HG03175 (cell line): Measurements from ENCODE around the gene CHERP.
"Not testable (repeated sequence)": the region's sequence is repeated elsewhere in the genome, so short reads cannot be mapped to it uniquely, and the experiment has no call there.

ENCODE experiments used
- ATAC-seq: cut with Tn5 transposase; IDR thresholded peaks from one replicate; pipeline ENCODE4 v1.9.1; 2021; ENCODE audit warnings: mild to moderate bottlenecking, moderate library complexity; ENCODE audit not compliant: unreplicated experiment

CHERP gene

GRCh38 chr19:16495982-16496612 lies 46.1 kb downstream of the CHERP start, which contains the start of the genes C19orf44 and CALR3:
Gene C19orf44 (plus strand): TSS chr19:16496394. CDS start chr19:16500793, 4,399 bp downstream.
Gene CALR3 (minus strand): TSS chr19:16496167. CDS start chr19:16496129, 38 bp downstream.
- ATAC-seq, result peak; percentile 96

GRCh38 chr19:16486476-16486875 lies 55.8 kb downstream of the CHERP start:
- not testable (repeated sequence) for ATAC-seq

- no peak for ATAC-seq
These were observed 59.5 kb downstream of the CHERP start for GRCh38 chr19:16482745-16483144.

- no peak for ATAC-seq
These were observed 64.9 kb downstream of the CHERP start for GRCh38 chr19:16477311-16477710.

- no peak for ATAC-seq
These were observed 65.8 kb downstream of the CHERP start for GRCh38 chr19:16476401-16476800.

GRCh38 chr19:16473875-16474392 lies 68.3 kb downstream of the CHERP start:
- ATAC-seq, result no peak

GRCh38 chr19:16472992-16473391 lies 69.2 kb downstream of the CHERP start:
- ATAC-seq, result no peak

- ATAC-seq, result not testable (repeated sequence)
These were observed 69.7 kb downstream of the CHERP start for GRCh38 chr19:16472559-16472899.

GRCh38 chr19:16470911-16471811 lies 71.1 kb downstream of the CHERP start:
- ATAC-seq, result peak; percentile 19

- ATAC-seq, result no peak
These were observed 71.7 kb downstream of the CHERP start for GRCh38 chr19:16470541-16470910.
